Measurements from ENCODE around the gene SMC6. TPM values are rescaled to one million over a fixed set of nuclear protein-coding genes. Genes with fewer than 3 reads are reported as not detected.

SMC6 gene
- polyA plus RNA-seq, 1 of the 3 experiments (the other 2 are of a cell fraction), result 6.5 TPM

GRCh38 chr2:17790536-17790935, 36.9 kb upstream of the SMC6 start:
- no peak for DNase-seq
- Histone ChIP-seq H3K36me3 (replicated peaks in 1 of 2; ENCODE audit: control insufficient read depth in 1 of 2, insufficient read depth in 2 of 2, low read length in 1 of 2) (no peaks in the 10 kb centered on the region), H3K79me2 (ENCODE audit: insufficient read depth) (no peaks in the 10 kb centered on the region), H3F3A (replicated peaks; ENCODE audit: insufficient read depth) (no peaks in the 10 kb centered on the region), H3K4me2 (no peak overlapping the region), H3K4me3 (ENCODE audit: low read depth in 2 of 2, low read length in 1 of 2) (no peak overlapping the region), H3K9me3 (no peaks in the 10 kb centered on the region), H3K27me3 (ENCODE audit: insufficient read depth) (no peaks in the 10 kb centered on the region), H2AFZ (ENCODE audit: low read depth) (no peak overlapping the region), H4K20me1 (ENCODE audit: insufficient read depth) (no peaks in the 10 kb centered on the region), H3K9ac (no peak overlapping the region), H3K9me2 (no peaks in the 10 kb centered on the region), H3K4me1 (ENCODE audit: control insufficient read depth in 1 of 2, insufficient read depth in 2 of 2, low read depth in 1 of 2, low read length in 1 of 2) (peaks cover 4 to 22% of the 10 kb centered on the region in 2 experiments; a peak in 2 of 4 replicates), H3K27ac (ENCODE audit: low read depth in 2 of 2, low read length in 1 of 2) (no peak overlapping the region)
- POLR2A ChIA-PET, result interaction anchor here (1.1 kb wide), 1 partner anchor 14 kb away, joined by 3 read pairs; no protein-coding TSS in a partner anchor
- WGBS (ENCODE audit: low lambda C conversion rate), result 71% methylated on average over 1 of the region's 1 CpG
- CTCF ChIA-PET, result interaction anchor here (0.6 to 1.5 kb wide), 3 partner anchors 16 to 40 kb away, joined by 3 to 4 read pairs (median 3); no protein-coding TSS in a partner anchor
- no peak for TF ChIP-seq PBX3 (IDR thresholded peaks at IDR 0.05)
- TF ChIP-seq EP300 (IDR thresholded peaks at IDR 0.05; ENCODE audit: borderline replicate concordance in 1 of 2, low read depth in 1 of 2, low read length in 1 of 2), result no peak
- TF ChIP-seq JUND (IDR thresholded peaks at IDR 0.05), result no peak
- TF ChIP-seq GABPA (IDR thresholded peaks at IDR 0.05; ENCODE audit: low read depth), result no peak
- TF ChIP-seq FOSL2 (IDR thresholded peaks at IDR 0.05; ENCODE audit: borderline replicate concordance, low read depth), result no peak
- no peak for TF ChIP-seq REST (IDR thresholded peaks at IDR 0.05; ENCODE audit: low read depth, low read length)
- TF ChIP-seq USF2 (IDR thresholded peaks at IDR 0.05; ENCODE audit: borderline replicate concordance, low read depth, low read length), result no peak
- no peak for TF ChIP-seq TCF12 (IDR thresholded peaks at IDR 0.05)
- no peak for TF ChIP-seq ELF1 (IDR thresholded peaks at IDR 0.05)
- TF ChIP-seq EZH2phosphoT487 (IDR thresholded peaks at IDR 0.05; ENCODE audit: borderline replicate concordance, low read depth), result no peak
- no peak for TF ChIP-seq ZBTB33 (IDR thresholded peaks at IDR 0.05; ENCODE audit: borderline replicate concordance, low read depth)
- TF ChIP-seq RAD21 (IDR thresholded peaks at IDR 0.05; ENCODE audit: low read length), result no peak
- no peak for TF ChIP-seq TAF1 (IDR thresholded peaks at IDR 0.05; ENCODE audit: borderline replicate concordance, low read depth, low read length)
